ENCODE measurements around the gene USP25.

USP25 gene

GRCh38 chr21:15870819-15871218 lies 141.0 kb downstream of the USP25 start:
- H3K4me3 ChIP-seq (ENCODE audit: low read length), result peak overlapping the region; percentile 35
- TF ChIP-seq CTCF (IDR thresholded peaks at IDR 0.05; ENCODE audit: low read depth, low read length, poor library complexity, severe bottlenecking) (no peak), EZH2phosphoT487 (IDR thresholded peaks at IDR 0.05; ENCODE audit: borderline replicate concordance, low read length) (no peak)
- no peaks in the 10 kb centered on the region for H3K27me3 ChIP-seq (ENCODE audit: control insufficient read depth, low read length)
- H3K27ac ChIP-seq (ENCODE audit: low read depth, low read length), result peak overlapping the region; percentile 54
- H3K4me1 ChIP-seq (ENCODE audit: control insufficient read depth, low read length), result peaks cover 33% of the 10 kb centered on the region
- no peaks in the 10 kb centered on the region; the same call in 1 of the 2 replicates for H3F3A ChIP-seq (ENCODE audit: control insufficient read depth, insufficient read depth)
- no peaks in the 10 kb centered on the region for H3K9me2 ChIP-seq (replicated peaks; ENCODE audit: control insufficient read depth, low read length)
- H3K4me2 ChIP-seq (ENCODE audit: low read length), result peak overlapping the region; percentile 54
- H3K79me2 ChIP-seq (ENCODE audit: control insufficient read depth, low read length), result no peaks in the 10 kb centered on the region
- peaks cover 32% of the 10 kb centered on the region for H3K36me3 ChIP-seq (ENCODE audit: control insufficient read depth, low read length)
- H4K20me1 ChIP-seq (ENCODE audit: control insufficient read depth, insufficient read depth, low read depth, low read length), result no peaks in the 10 kb centered on the region
- H3K9me3 ChIP-seq (ENCODE audit: control insufficient read depth, insufficient read depth, low read length), result no peaks in the 10 kb centered on the region

- Histone ChIP-seq H3K4me2 (ENCODE audit: low read length) (no peak overlapping the region), H3K27me3 (ENCODE audit: control insufficient read depth, low read length) (no peaks in the 10 kb centered on the region), H4K20me1 (ENCODE audit: control insufficient read depth, insufficient read depth, low read depth, low read length) (no peaks in the 10 kb centered on the region), H3K4me1 (ENCODE audit: control insufficient read depth, low read length) (peaks cover 33% of the 10 kb centered on the region), H3K9me3 (ENCODE audit: control insufficient read depth, insufficient read depth, low read length) (no peaks in the 10 kb centered on the region), H3K36me3 (ENCODE audit: control insufficient read depth, low read length) (peaks cover 28% of the 10 kb centered on the region), H3F3A (ENCODE audit: control insufficient read depth, insufficient read depth) (no peaks in the 10 kb centered on the region; the same call in 1 of the 2 replicates), H3K79me2 (ENCODE audit: control insufficient read depth, low read length) (no peaks in the 10 kb centered on the region), H3K27ac (ENCODE audit: low read depth, low read length) (no peak overlapping the region), H3K4me3 (ENCODE audit: low read length) (no peak overlapping the region), H3K9me2 (replicated peaks; ENCODE audit: control insufficient read depth, low read length) (no peaks in the 10 kb centered on the region)
- TF ChIP-seq CTCF (IDR thresholded peaks at IDR 0.05; ENCODE audit: low read depth, low read length, poor library complexity, severe bottlenecking), result no peak
- no peak for TF ChIP-seq EZH2phosphoT487 (IDR thresholded peaks at IDR 0.05; ENCODE audit: borderline replicate concordance, low read length)
Observed at GRCh38 chr21:15872236-15872635, 142.5 kb downstream of the USP25 start.

- H3K4me3 ChIP-seq (ENCODE audit: low read length), result no peak overlapping the region
- no peaks in the 10 kb centered on the region; the same call in 1 of the 2 replicates for H3F3A ChIP-seq (ENCODE audit: control insufficient read depth, insufficient read depth)
- TF ChIP-seq CTCF (IDR thresholded peaks at IDR 0.05; ENCODE audit: low read depth, low read length, poor library complexity, severe bottlenecking), result no peak
- TF ChIP-seq EZH2phosphoT487 (IDR thresholded peaks at IDR 0.05; ENCODE audit: borderline replicate concordance, low read length), result no peak
- H3K79me2 ChIP-seq (ENCODE audit: control insufficient read depth, low read length), result no peaks in the 10 kb centered on the region
- H3K4me2 ChIP-seq (ENCODE audit: low read length), result no peak overlapping the region
- H3K36me3 ChIP-seq (ENCODE audit: control insufficient read depth, low read length), result peaks cover 22% of the 10 kb centered on the region
- no peaks in the 10 kb centered on the region for H4K20me1 ChIP-seq (ENCODE audit: control insufficient read depth, insufficient read depth, low read depth, low read length)
- no peaks in the 10 kb centered on the region; the same call in 1 of the 2 replicates for H3K9me2 ChIP-seq (replicated peaks; ENCODE audit: control insufficient read depth, low read length)
- peaks cover 24% of the 10 kb centered on the region for H3K4me1 ChIP-seq (ENCODE audit: control insufficient read depth, low read length)
- H3K27me3 ChIP-seq (ENCODE audit: control insufficient read depth, low read length), result no peaks in the 10 kb centered on the region
- no peaks in the 10 kb centered on the region for H3K9me3 ChIP-seq (ENCODE audit: control insufficient read depth, insufficient read depth, low read length)
- no peak overlapping the region for H3K27ac ChIP-seq (ENCODE audit: low read depth, low read length)
Observed at GRCh38 chr21:15874615-15875014, 144.8 kb downstream of the USP25 start.

Data from DOHH2 (cell line).